Ovary (tissue), 9 donors: ENCODE data around the gene VAX1. TPM values are rescaled to one million over a fixed set of nuclear protein-coding genes. Genes with fewer than 3 reads are reported as not detected.

Experiments
- DNase-seq, 5 donors: peaks; one replicate each; pipeline ENCODE4 v3.0.0-alpha.2; 2019 to 2020
- H3K27ac ChIP-seq, 2 donors: fragments of 200-600 bp; one replicate each; pipeline versions ENCODE4 v1.5.1 to v1.8.0; 2019 to 2022
- H3K27me3 ChIP-seq: fragments of 200-600 bp; one replicate; pipeline ENCODE4 v1.8.0; 2022
- H3K36me3 ChIP-seq: fragments of 200-600 bp; sonication (generic); one replicate; pipeline ENCODE4 v1.5.1; 2019
- H3K4me1 ChIP-seq: one replicate; pipeline ENCODE4 v1.8.1; 2013; ENCODE audit warnings: mild to moderate bottlenecking, moderate library complexity; ENCODE audit not compliant: insufficient read depth
- H3K4me3 ChIP-seq: fragments of 200-600 bp; sonication (generic); one replicate; pipeline ENCODE4 v1.5.1; 2017
- H3K9me3 ChIP-seq, 2 donors: fragments of 200-600 bp in 1 of 2; sonication (generic) in 1 of 2; one replicate each; pipeline versions ENCODE4 v1.5.1 to v1.8.1; 2013 to 2019; ENCODE audit warnings: mild to moderate bottlenecking in 1 of 2, moderate library complexity in 1 of 2
- EP300 ChIP-seq: sonication (generic); formaldehyde crosslinking; IDR thresholded peaks from one replicate; pipeline ENCODE4 v1.6.1; 2017; ENCODE audit warnings: antibody characterized with exemption
- POLR2A ChIP-seq: fragments of 450-650 bp; IDR thresholded peaks from one replicate; pipeline ENCODE4 v1.6.1; 2017; ENCODE audit warnings: antibody characterized with exemption, mild to moderate bottlenecking, moderate library complexity
- WGBS, 3 donors: extraction: QIAGEN DNeasy Blood & Tissue Kit in 1 of 3; methylation state at CpG; one replicate each; pipeline versions ENCODE4 v1.1.5 to v1.1.7; 2013 to 2017; 5-methylcytosine and 5-hydroxymethylcytosine counted together
- intact Hi-C, 4 donors: fragments of 100-400 bp; cut with DNase I; formaldehyde crosslinking; loops; one replicate each; pipeline versions ENCODE4 v1.11.0 to v1.15.1; 2022 to 2023
- polyA plus RNA-seq, 2 donors: library from polyadenylated mRNA; stranded (reverse); fragments of 200-250 nt in 1 of 2; fragments of 350-450 nt in 1 of 2; fragmentation: Illumina TruSeq in 1 of 2; extraction: RNeasy Lipid Tissue Mini Kit (QIAGEN cat#74804) in 1 of 2; gene quantifications; one replicate each; pipeline ENCODE4 v1.2.3, GENCODE V29; 2013 to 2014
- total RNA-seq, 7 donors: library from RNA; depleted of rRNA in 2 of 7; stranded (reverse); fragments of >200 nt in 2 of 7; fragmentation: NEBNext Ultra II Directional in 3 of 7; extraction: Animal tissue kit (Norgen Biotek cat#: 25700) in 3 of 7; gene quantifications; one replicate each; pipeline versions ENCODE4 v1.1.0 to v1.2.4, GENCODE V29; 2016 to 2023
- TF ChIP-seq, protein P1 (sequence below), 3 donors: fragments of 450-650 bp in 2 of 3; fragments of 200-600 bp in 1 of 3; IDR thresholded peaks; one replicate each; pipeline versions ENCODE4 v1.5.1 to v1.8.0; 2016 to 2022; ENCODE audit warnings: antibody characterized with exemption in 3 of 3, mild to moderate bottlenecking in 1 of 3
- donor health status: DM: no; HTN: no; CAD: no; lungs with moderate emphysema.
- donor health status: DM: no; HTN: no; CAD: no.
- donor health status: Bipolar disorder and iron deficiency.
- donor health status: DM: yes; HTN: yes; CAD: no.
- donor health status: DM: no; HTN: no; CAD: no.
- donor health status: DM: yes; HTN: yes; CAD: no.

The VAX1 gene
- total and polyA plus RNA-seq, 9 donors: not detected

DNA sequence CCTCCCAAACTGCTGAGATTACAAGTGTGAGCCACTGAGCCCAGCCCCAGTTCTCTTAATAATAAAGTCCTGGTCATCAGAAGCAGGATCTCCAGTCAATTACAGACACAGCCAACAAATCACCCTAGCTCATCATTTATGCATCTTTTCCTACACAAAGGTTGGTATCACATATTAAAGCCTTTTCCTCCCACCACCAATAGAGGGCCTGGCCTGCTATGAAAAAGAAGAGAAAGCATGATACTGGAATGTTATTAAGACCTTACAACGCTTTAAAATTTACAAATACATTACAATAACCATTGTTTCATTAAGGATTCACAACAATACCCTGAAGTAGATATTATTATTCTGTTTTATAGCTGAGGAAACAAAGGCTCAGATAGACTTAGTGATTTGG lies 25.9 kb downstream of the VAX1 start:
- intact Hi-C loops: no loop called here
- Histone ChIP-seq H3K4me3 (no peak overlapping the region), H3K27ac (no peak overlapping the region), H3K4me1 (no peaks in the 10 kb centered on the region), H3K9me3 (no peaks in the 10 kb centered on the region), H3K36me3 (no peaks in the 10 kb centered on the region), H3K27me3 (no peaks in the 10 kb centered on the region)
- TF ChIP-seq POLR2A (no peak), EP300 (no peak)
- TF ChIP-seq, protein P1, sequence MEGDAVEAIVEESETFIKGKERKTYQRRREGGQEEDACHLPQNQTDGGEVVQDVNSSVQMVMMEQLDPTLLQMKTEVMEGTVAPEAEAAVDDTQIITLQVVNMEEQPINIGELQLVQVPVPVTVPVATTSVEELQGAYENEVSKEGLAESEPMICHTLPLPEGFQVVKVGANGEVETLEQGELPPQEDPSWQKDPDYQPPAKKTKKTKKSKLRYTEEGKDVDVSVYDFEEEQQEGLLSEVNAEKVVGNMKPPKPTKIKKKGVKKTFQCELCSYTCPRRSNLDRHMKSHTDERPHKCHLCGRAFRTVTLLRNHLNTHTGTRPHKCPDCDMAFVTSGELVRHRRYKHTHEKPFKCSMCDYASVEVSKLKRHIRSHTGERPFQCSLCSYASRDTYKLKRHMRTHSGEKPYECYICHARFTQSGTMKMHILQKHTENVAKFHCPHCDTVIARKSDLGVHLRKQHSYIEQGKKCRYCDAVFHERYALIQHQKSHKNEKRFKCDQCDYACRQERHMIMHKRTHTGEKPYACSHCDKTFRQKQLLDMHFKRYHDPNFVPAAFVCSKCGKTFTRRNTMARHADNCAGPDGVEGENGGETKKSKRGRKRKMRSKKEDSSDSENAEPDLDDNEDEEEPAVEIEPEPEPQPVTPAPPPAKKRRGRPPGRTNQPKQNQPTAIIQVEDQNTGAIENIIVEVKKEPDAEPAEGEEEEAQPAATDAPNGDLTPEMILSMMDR (IDR thresholded peaks at IDR 0.05): no peak
- 5 to 25% (median 10%) methylated on average over 1 of the region's 1 CpG for WGBS, 3 donors
- no peak for DNase-seq

DNA sequence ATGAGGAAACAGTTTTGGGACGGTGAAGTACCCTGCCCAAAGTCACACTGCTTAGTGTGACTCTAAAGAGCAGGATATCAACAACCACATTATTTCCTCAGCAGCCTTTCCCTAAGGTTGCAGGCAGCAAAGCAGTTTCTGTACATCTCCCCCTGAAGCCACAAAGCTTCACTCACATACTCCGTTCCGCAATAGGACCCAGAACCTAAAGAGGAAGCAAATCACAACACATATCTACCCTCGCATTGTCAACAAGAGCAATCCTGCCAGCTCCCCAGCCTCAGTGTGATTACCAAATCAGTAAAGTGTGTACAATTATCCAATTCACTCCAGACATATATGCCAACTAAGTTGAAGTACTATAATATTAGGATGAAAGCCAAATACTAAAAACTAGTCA lies 30.8 kb downstream of the VAX1 start:
- H3K36me3 ChIP-seq: no peaks in the 10 kb centered on the region
- TF ChIP-seq EP300: no peak
- no peaks in the 10 kb centered on the region for H3K4me1 ChIP-seq
- no peak overlapping the region for H3K27ac ChIP-seq
- no peaks in the 10 kb centered on the region for H3K27me3 ChIP-seq
- no peak overlapping the region for H3K4me3 ChIP-seq
- whole genome bisulfite sequencing, 3 donors: 53 to 57% (median 54%) methylated on average over 4 of the region's 4 CpGs
- intact Hi-C loops: no loop called here
- no peaks in the 10 kb centered on the region for H3K9me3 ChIP-seq
- DNase-seq: no peak

DNA sequence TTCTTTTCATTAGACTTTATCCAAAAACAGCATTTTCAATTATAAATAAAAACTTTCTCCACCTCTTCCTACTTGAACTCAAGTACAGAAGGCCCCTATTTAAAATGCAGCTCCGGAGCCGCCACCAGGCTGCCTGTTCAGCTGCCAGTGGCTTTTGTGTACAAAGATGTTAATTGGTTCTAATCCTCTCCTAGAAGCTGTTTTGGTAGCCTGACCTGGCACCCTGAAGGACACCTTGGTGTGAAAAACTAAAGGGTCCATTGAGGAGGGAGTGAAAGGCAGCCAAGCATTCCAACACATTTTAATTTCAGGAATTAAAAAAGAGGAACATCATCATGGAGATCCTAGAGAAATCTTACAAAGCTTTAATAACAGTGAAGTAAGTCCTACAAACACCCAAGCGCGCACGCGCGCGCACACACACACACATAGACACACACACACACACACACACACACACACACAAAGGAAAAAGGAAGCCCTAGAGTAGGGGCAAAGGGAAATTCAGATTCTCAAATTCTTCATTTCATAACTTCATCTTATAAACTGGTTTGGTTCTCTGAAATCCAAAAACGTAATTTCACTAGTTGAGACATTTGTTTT lies 41.4 kb downstream of the VAX1 start:
- intact Hi-C loops: no loop called here
- 78 to 81% (median 79%) methylated on average over 9 of the region's 9 CpGs for WGBS, 3 donors

DNA sequence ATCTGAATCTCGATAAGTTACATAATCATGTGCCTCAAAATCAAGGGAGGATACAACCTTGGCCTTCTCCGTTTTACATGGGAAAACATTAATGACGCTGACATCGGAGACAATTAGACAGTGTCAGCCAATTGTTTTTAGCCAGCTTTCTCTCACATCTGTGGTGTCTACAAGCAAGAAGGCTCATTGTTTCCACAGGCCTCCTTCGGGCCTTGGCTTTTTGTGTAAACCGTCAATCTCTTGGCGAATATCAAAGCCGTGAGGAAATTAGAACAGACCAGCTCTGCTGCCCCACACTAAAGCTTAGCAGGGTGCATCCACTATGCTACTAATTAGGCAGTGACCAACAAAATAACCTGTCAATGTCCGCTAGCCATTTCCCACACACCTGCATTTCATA lies 43.2 kb downstream of the VAX1 start:
- no peak overlapping the region for H3K27ac ChIP-seq
- no peaks in the 10 kb centered on the region for H3K9me3 ChIP-seq
- DNase-seq: no peak
- no peaks in the 10 kb centered on the region for H3K27me3 ChIP-seq
- H3K4me3 ChIP-seq: no peak overlapping the region
- intact Hi-C loops: no loop called here
- WGBS, 3 donors: 42 to 50% (median 42%) methylated on average over 9 of the region's 9 CpGs
- H3K4me1 ChIP-seq: no peaks in the 10 kb centered on the region
- no peak for TF ChIP-seq EP300
- no peak for TF ChIP-seq POLR2A
- TF ChIP-seq, protein P1 (IDR thresholded peaks at IDR 0.05): no peak
- no peaks in the 10 kb centered on the region for H3K36me3 ChIP-seq

More for the DNA sequence above, 41.4 kb downstream of the VAX1 start:
- no peaks in the 10 kb centered on the region for H3K36me3 ChIP-seq
- H3K9me3 ChIP-seq: no peaks in the 10 kb centered on the region
- H3K4me3 ChIP-seq: no peak overlapping the region
- no peaks in the 10 kb centered on the region for H3K4me1 ChIP-seq
- H3K27me3 ChIP-seq: no peaks in the 10 kb centered on the region
- no peak overlapping the region for H3K27ac ChIP-seq
- DNase-seq: no peak
- TF ChIP-seq, protein P1 (IDR thresholded peaks at IDR 0.05): no peak
- TF ChIP-seq POLR2A (no peak), EP300 (no peak)

DNA sequence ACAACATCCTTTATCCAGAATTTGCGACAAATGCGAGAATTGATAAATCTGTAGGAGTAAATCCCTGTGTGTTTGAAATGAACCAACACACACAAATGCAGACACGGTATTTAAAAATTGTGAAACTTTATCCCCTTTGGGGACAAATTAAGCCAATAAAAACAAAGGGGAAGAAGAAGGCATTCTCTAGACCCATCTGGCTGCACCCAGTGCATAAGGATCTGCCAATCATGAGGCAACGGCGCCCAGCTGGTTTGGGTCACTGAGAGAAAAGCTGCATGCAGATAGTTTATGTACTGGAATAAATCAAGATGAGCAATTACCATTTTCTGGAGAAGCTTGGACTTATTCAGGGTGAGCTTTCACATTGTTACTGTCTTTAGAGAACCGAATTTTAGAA lies 45.7 kb downstream of the VAX1 start:
- H3K9me3 ChIP-seq: no peaks in the 10 kb centered on the region
- no peak for TF ChIP-seq EP300
- TF ChIP-seq POLR2A: no peak
- TF ChIP-seq, protein P1 (IDR thresholded peaks at IDR 0.05): no peak
- no peaks in the 10 kb centered on the region for H3K4me1 ChIP-seq
- DNase-seq: no peak
- no peak overlapping the region for H3K27ac ChIP-seq
- no peaks in the 10 kb centered on the region for H3K27me3 ChIP-seq
- intact Hi-C loops: no loop called here
- no peaks in the 10 kb centered on the region for H3K36me3 ChIP-seq
- H3K4me3 ChIP-seq: no peak overlapping the region
- WGBS, 3 donors: 77 to 84% (median 82%) methylated on average over 6 of the region's 6 CpGs
